Neural progenitor cell (in vitro differentiated cells): ENCODE measurements around the gene REV3L. TPM values are rescaled to one million over a fixed set of nuclear protein-coding genes. Genes with fewer than 3 reads are reported as not detected.

Experiments used
- DNase-seq: peaks from one replicate; pipeline ENCODE4 v3.0.0-alpha.2; 2016; ENCODE audit warnings: low spot score
- H2AFZ ChIP-seq: fragments of 200-600 bp; sonication (generic); replicated peaks from 2 replicates; pipeline ENCODE4 v1.6.1; 2016; ENCODE audit warnings: antibody characterized with exemption
- H3F3A ChIP-seq: fragments of 200-600 bp; sonication (generic); 2 replicates; pipeline ENCODE4 v1.6.1; 2016; ENCODE audit warnings: antibody characterized with exemption, low read depth
- H3K27ac ChIP-seq: fragments of 200-600 bp; sonication (generic); 2 replicates; pipeline ENCODE4 v1.5.1; 2016; ENCODE audit warnings: mild to moderate bottlenecking
- H3K27me3 ChIP-seq: fragments of 200-600 bp; sonication (generic); 2 replicates; pipeline ENCODE4 v1.6.1; 2016; ENCODE audit warnings: mild to moderate bottlenecking, moderate library complexity
- H3K36me3 ChIP-seq: fragments of 200-600 bp; sonication (generic); 2 replicates; pipeline ENCODE4 v1.5.1; 2016
- H3K4me1 ChIP-seq: fragments of 200-600 bp; sonication (generic); 2 replicates; pipeline ENCODE4 v1.6.1; 2016; ENCODE audit warnings: mixed run types
- H3K4me2 ChIP-seq: fragments of 200-600 bp; sonication (generic); 2 replicates; pipeline ENCODE4 v1.6.1; 2016
- H3K4me3 ChIP-seq: fragments of 200-600 bp; sonication (generic); 2 replicates; pipeline ENCODE4 v1.5.1; 2016
- H3K79me2 ChIP-seq: fragments of 200-600 bp; sonication (generic); 2 replicates; pipeline ENCODE4 v1.6.1; 2016; ENCODE audit warnings: low read depth
- H3K9ac ChIP-seq: fragments of 200-600 bp; sonication (generic); 2 replicates; pipeline ENCODE4 v1.6.1; 2016
- H3K9me3 ChIP-seq: fragments of 200-600 bp; sonication (generic); 2 replicates; pipeline ENCODE4 v1.5.1; 2016; ENCODE audit warnings: low read depth
- H4K20me1 ChIP-seq: fragments of 200-600 bp; sonication (generic); 2 replicates; pipeline ENCODE4 v1.6.1; 2016; ENCODE audit warnings: low read depth
- H3K27ac Mint-ChIP-seq: 3 replicates; pipeline ENCODE4 v1.8.0; 2021; ENCODE audit warnings: mixed read lengths
- H3K27me3 Mint-ChIP-seq: 2 replicates; pipeline ENCODE4 v1.8.0; 2022; ENCODE audit warnings: low read depth, mild to moderate bottlenecking, inconsistent platforms, moderate library complexity, mixed read lengths; ENCODE audit not compliant: insufficient read depth
- H3K36me3 Mint-ChIP-seq: 3 replicates; pipeline ENCODE4 v1.8.0; 2021; ENCODE audit warnings: mixed read lengths
- H3K4me1 Mint-ChIP-seq: 3 replicates; pipeline ENCODE4 v1.8.0; 2021; ENCODE audit warnings: mixed read lengths
- H3K4me3 Mint-ChIP-seq: 3 replicates; pipeline ENCODE4 v1.8.0; 2021; ENCODE audit warnings: mild to moderate bottlenecking, moderate library complexity, mixed read lengths
- H3K9me3 Mint-ChIP-seq: 3 replicates; pipeline ENCODE4 v1.8.0; 2020; ENCODE audit warnings: mixed read lengths
- CTCF ChIP-seq: fragments of 200-600 bp; sonication (generic); IDR thresholded peaks from 2 replicates; pipeline ENCODE4 v1.5.1; 2017; ENCODE audit warnings: antibody characterized with exemption, mild to moderate bottlenecking
- EZH2 ChIP-seq: fragments of 200-600 bp; sonication (generic); IDR thresholded peaks from 2 replicates; pipeline ENCODE4 v1.6.1; 2017; ENCODE audit warnings: antibody characterized with exemption, mild to moderate bottlenecking, moderate library complexity
- EZH2phosphoT487 ChIP-seq: fragments of 200-600 bp; sonication (generic); IDR thresholded peaks from 2 replicates; pipeline ENCODE4 v1.6.1; 2017; ENCODE audit warnings: antibody characterized with exemption
- total RNA-seq: library from RNA; depleted of rRNA; stranded (reverse); fragments of >200 nt; gene quantifications from 2 replicates; pipeline ENCODE4 v1.2.3, GENCODE V29; 2015; ENCODE audit warnings: low replicate concordance

Gene REV3L
- total RNA-seq, 1 donor from 2014 or later: 23.5 TPM

GRCh38 chr6:111462770-111463391, 20.1 kb downstream of the REV3L start:
- peaks cover 25% of the 10 kb centered on the region for H3K79me2 ChIP-seq
- no peak for DNase-seq
- no peak overlapping the region for H3K4me2 ChIP-seq
- H3K9ac ChIP-seq: no peak overlapping the region
- H3K4me3 ChIP-seq: no peak overlapping the region
- no peaks in the 10 kb centered on the region for H4K20me1 ChIP-seq
- TF ChIP-seq EZH2phosphoT487 (no peak), CTCF (no peak), EZH2 (no peak)
- no peak overlapping the region for H2AFZ ChIP-seq
- no peaks in the 10 kb centered on the region for H3K4me1 Mint-ChIP-seq
- H3K9me3 ChIP-seq: peaks cover 6% of the 10 kb centered on the region
- peaks cover 27% of the 10 kb centered on the region for H3K9me3 Mint-ChIP-seq
- H3K27ac Mint-ChIP-seq: no peak overlapping the region
- H3K27me3 ChIP-seq: no peaks in the 10 kb centered on the region
- H3K4me3 Mint-ChIP-seq: no peak overlapping the region
- H3F3A ChIP-seq: no peaks in the 10 kb centered on the region
- peaks cover 38% of the 10 kb centered on the region for H3K36me3 Mint-ChIP-seq
- no peaks in the 10 kb centered on the region for H3K36me3 ChIP-seq
- H3K4me1 ChIP-seq: no peaks in the 10 kb centered on the region
- H3K27me3 Mint-ChIP-seq: no peaks in the 10 kb centered on the region
- no peak overlapping the region for H3K27ac ChIP-seq

- H3K4me3 ChIP-seq: no peak overlapping the region
Measured at GRCh38 chr6:111461860-111462259, 21.2 kb downstream of the REV3L start.

GRCh38 chr6:111458670-111459232, 24.3 kb downstream of the REV3L start:
- Histone ChIP-seq H3K27me3 (no peaks in the 10 kb centered on the region), H3F3A (no peaks in the 10 kb centered on the region), H3K79me2 (peaks cover 39% of the 10 kb centered on the region), H3K9me3 (peaks cover 6% of the 10 kb centered on the region), H4K20me1 (peaks cover 6% of the 10 kb centered on the region), H3K4me1 (no peaks in the 10 kb centered on the region), H3K4me3 (no peak overlapping the region), H3K4me2 (no peak overlapping the region), H3K9ac (no peak overlapping the region), H2AFZ (no peak overlapping the region), H3K27ac (no peak overlapping the region), H3K36me3 (no peaks in the 10 kb centered on the region)
- H3K27me3 Mint-ChIP-seq: no peaks in the 10 kb centered on the region
- no peak for DNase-seq
- no peak overlapping the region for H3K4me3 Mint-ChIP-seq
- no peaks in the 10 kb centered on the region for H3K4me1 Mint-ChIP-seq
- H3K9me3 Mint-ChIP-seq: peaks cover 32% of the 10 kb centered on the region
- H3K27ac Mint-ChIP-seq: no peak overlapping the region
- no peak for TF ChIP-seq EZH2phosphoT487
- TF ChIP-seq EZH2: no peak
- TF ChIP-seq CTCF: no peak
- H3K36me3 Mint-ChIP-seq: peaks cover 40% of the 10 kb centered on the region

More at GRCh38 chr6:111461860-111462259, 21.2 kb downstream of the REV3L start:
- no peak overlapping the region for H3K27ac Mint-ChIP-seq
- no peak overlapping the region for H3K4me3 Mint-ChIP-seq
- Histone ChIP-seq H3K36me3 (no peaks in the 10 kb centered on the region), H3K9ac (no peak overlapping the region), H3K4me1 (no peaks in the 10 kb centered on the region), H3K9me3 (peaks cover 6% of the 10 kb centered on the region), H3K27ac (no peak overlapping the region), H4K20me1 (no peaks in the 10 kb centered on the region), H3K4me2 (no peak overlapping the region), H2AFZ (no peak overlapping the region), H3K79me2 (peaks cover 34% of the 10 kb centered on the region), H3K27me3 (no peaks in the 10 kb centered on the region), H3F3A (no peaks in the 10 kb centered on the region)
- TF ChIP-seq EZH2 (no peak), CTCF (no peak), EZH2phosphoT487 (no peak)
- DNase-seq: no peak
- H3K4me1 Mint-ChIP-seq: no peaks in the 10 kb centered on the region
- peaks cover 32% of the 10 kb centered on the region for H3K9me3 Mint-ChIP-seq
- H3K36me3 Mint-ChIP-seq: peaks cover 40% of the 10 kb centered on the region
- H3K27me3 Mint-ChIP-seq: no peaks in the 10 kb centered on the region
